ENCODE data around the gene TMEM92. TPM values are rescaled to one million over a fixed set of nuclear protein-coding genes. Genes with fewer than 3 reads are reported as not detected.
"Not testable (repeated sequence)": the region's sequence is repeated elsewhere in the genome, so short reads cannot be mapped to it uniquely, and the experiment has no call there.

TMEM92 gene
- total RNA-seq, 2 donors from 2014 or later: 0.51 TPM; not detected in 1

GRCh38 chr17:50303596-50303995, 29.3 kb downstream of the TMEM92 start:
- no peak for ATAC-seq (replicated peaks in 1 of 2)
- Mint-ChIP-seq H3K9me3 (no peaks in the 10 kb centered on the region), H3K27me3 (ENCODE audit: low read depth) (peaks cover 10% of the 10 kb centered on the region), H3K27ac (no peak overlapping the region), H3K36me3 (ENCODE audit: insufficient read depth in 2 of 2) (no peaks in the 10 kb centered on the region), H3K4me3 (no peak overlapping the region), H3K4me1 (ENCODE audit: low read depth) (peaks cover 42% of the 10 kb centered on the region)
- DNase-seq: no peak

GRCh38 chr17:50304781-50305404, 30.6 kb downstream of the TMEM92 start:
- DNase-seq (peak; percentile 26 to 32), ATAC-seq (replicated peaks in 1 of 2) (peak; percentile 33 to 40)
- Mint-ChIP-seq H3K36me3 (ENCODE audit: insufficient read depth in 2 of 2) (no peaks in the 10 kb centered on the region), H3K27ac (peak overlapping the region; percentile 77), H3K27me3 (ENCODE audit: low read depth) (peaks cover 10% of the 10 kb centered on the region), H3K4me3 (peak overlapping the region; percentile 28 to 60), H3K4me1 (ENCODE audit: low read depth) (peaks cover 55% of the 10 kb centered on the region), H3K9me3 (no peaks in the 10 kb centered on the region)

GRCh38 chr17:50307654-50308053, 33.4 kb downstream of the TMEM92 start:
- peaks cover 0 to 2% of the 10 kb centered on the region in 2 donors for H3K36me3 Mint-ChIP-seq (ENCODE audit: insufficient read depth in 2 of 2)
- peaks cover 65% of the 10 kb centered on the region for H3K4me1 Mint-ChIP-seq (ENCODE audit: low read depth)
- DNase-seq (no peak), ATAC-seq (replicated peaks in 1 of 2) (no peak)
- H3K27ac Mint-ChIP-seq: peak overlapping the region; percentile 32
- H3K9me3 Mint-ChIP-seq: no peaks in the 10 kb centered on the region
- peak overlapping the region in 1 of 2 donors; percentile 7 for H3K4me3 Mint-ChIP-seq
- peaks cover 10% of the 10 kb centered on the region for H3K27me3 Mint-ChIP-seq (ENCODE audit: low read depth)

GRCh38 chr17:50308666-50309065, 34.4 kb downstream of the TMEM92 start:
- no peaks in the 10 kb centered on the region for H3K9me3 Mint-ChIP-seq
- peaks cover 0 to 2% of the 10 kb centered on the region in 2 donors for H3K36me3 Mint-ChIP-seq (ENCODE audit: insufficient read depth in 2 of 2)
- H3K4me3 Mint-ChIP-seq: peak overlapping the region; percentile 16 to 49
- peaks cover 64% of the 10 kb centered on the region for H3K4me1 Mint-ChIP-seq (ENCODE audit: low read depth)
- DNase-seq (no peak), ATAC-seq (replicated peaks in 1 of 2) (no peak)
- H3K27me3 Mint-ChIP-seq (ENCODE audit: low read depth): peaks cover 13% of the 10 kb centered on the region
- H3K27ac Mint-ChIP-seq: peak overlapping the region; percentile 79

GRCh38 chr17:50310455-50311111, 36.3 kb downstream of the TMEM92 start:
- H3K4me3 Mint-ChIP-seq: peak overlapping the region; percentile 56 to 65
- peaks cover 19% of the 10 kb centered on the region for H3K27me3 Mint-ChIP-seq (ENCODE audit: low read depth)
- peaks cover 49% of the 10 kb centered on the region for H3K4me1 Mint-ChIP-seq (ENCODE audit: low read depth)
- H3K36me3 Mint-ChIP-seq (ENCODE audit: insufficient read depth in 2 of 2): peaks cover 0 to 2% of the 10 kb centered on the region in 2 donors
- H3K9me3 Mint-ChIP-seq: no peaks in the 10 kb centered on the region
- peak overlapping the region; percentile 86 for H3K27ac Mint-ChIP-seq
- ATAC-seq (replicated peaks in 1 of 2) (peak in 1 of 2 donors; percentile 23), DNase-seq (no peak)

- DNase-seq (peak in 1 of 2 donors; percentile 33), ATAC-seq (replicated peaks in 1 of 2) (peak; percentile 66 to 79)
- H3K9me3 Mint-ChIP-seq: no peaks in the 10 kb centered on the region
- H3K27me3 Mint-ChIP-seq (ENCODE audit: low read depth): peaks cover 19% of the 10 kb centered on the region
- peak overlapping the region; percentile 86 for H3K27ac Mint-ChIP-seq
- H3K36me3 Mint-ChIP-seq (ENCODE audit: insufficient read depth in 2 of 2): peaks cover 0 to 2% of the 10 kb centered on the region in 2 donors
- H3K4me3 Mint-ChIP-seq: peak overlapping the region; percentile 56 to 65
- H3K4me1 Mint-ChIP-seq (ENCODE audit: low read depth): peaks cover 46% of the 10 kb centered on the region
These were observed 36.8 kb downstream of the TMEM92 start for GRCh38 chr17:50311112-50311460.

GRCh38 chr17:50311483-50311882, 37.2 kb downstream of the TMEM92 start:
- H3K27ac Mint-ChIP-seq: peak overlapping the region; percentile 86
- H3K9me3 Mint-ChIP-seq: no peaks in the 10 kb centered on the region
- H3K4me1 Mint-ChIP-seq (ENCODE audit: low read depth): peaks cover 42% of the 10 kb centered on the region
- H3K27me3 Mint-ChIP-seq (ENCODE audit: low read depth): peaks cover 19% of the 10 kb centered on the region
- peak overlapping the region; percentile 56 to 65 for H3K4me3 Mint-ChIP-seq
- peaks cover 0 to 2% of the 10 kb centered on the region in 2 donors for H3K36me3 Mint-ChIP-seq (ENCODE audit: insufficient read depth in 2 of 2)
- DNase-seq (no peak), ATAC-seq (replicated peaks in 1 of 2) (no peak)

GRCh38 chr17:50312308-50312707, 38.0 kb downstream of the TMEM92 start:
- Mint-ChIP-seq H3K4me1 (ENCODE audit: low read depth) (peaks cover 38% of the 10 kb centered on the region), H3K4me3 (no peak overlapping the region), H3K36me3 (ENCODE audit: insufficient read depth in 2 of 2) (peaks cover 0 to 2% of the 10 kb centered on the region in 2 donors), H3K9me3 (no peaks in the 10 kb centered on the region), H3K27me3 (ENCODE audit: low read depth) (peaks cover 19% of the 10 kb centered on the region), H3K27ac (no peak overlapping the region)
- DNase-seq: no peak
- ATAC-seq (replicated peaks in 1 of 2): no peak

GRCh38 chr17:50314456-50315011, 40.3 kb downstream of the TMEM92 start:
- Mint-ChIP-seq H3K4me3 (no peak overlapping the region), H3K9me3 (no peaks in the 10 kb centered on the region), H3K27ac (no peak overlapping the region), H3K36me3 (ENCODE audit: insufficient read depth in 2 of 2) (peaks cover 0 to 2% of the 10 kb centered on the region in 2 donors), H3K4me1 (ENCODE audit: low read depth) (peaks cover 24% of the 10 kb centered on the region), H3K27me3 (ENCODE audit: low read depth) (peaks cover 19% of the 10 kb centered on the region)
- ATAC-seq (replicated peaks in 1 of 2): peak; percentile 17 to 25
- no peak for DNase-seq

- DNase-seq (no peak), ATAC-seq (replicated peaks in 1 of 2) (no peak)
- Mint-ChIP-seq H3K4me1 (ENCODE audit: low read depth) (peaks cover 8% of the 10 kb centered on the region), H3K27ac (no peak overlapping the region), H3K9me3 (no peaks in the 10 kb centered on the region), H3K36me3 (ENCODE audit: insufficient read depth in 2 of 2) (peaks cover 0 to 2% of the 10 kb centered on the region in 2 donors), H3K4me3 (no peak overlapping the region), H3K27me3 (ENCODE audit: low read depth) (peaks cover 17% of the 10 kb centered on the region)
These were observed 41.8 kb downstream of the TMEM92 start for GRCh38 chr17:50316016-50316587.

- not testable (repeated sequence) for H3K36me3 Mint-ChIP-seq (ENCODE audit: insufficient read depth in 2 of 2); ATAC-seq (replicated peaks in 1 of 2); H3K9me3 Mint-ChIP-seq; H3K4me1 Mint-ChIP-seq (ENCODE audit: low read depth); DNase-seq; H3K4me3 Mint-ChIP-seq; H3K27ac Mint-ChIP-seq
- H3K27me3 Mint-ChIP-seq (ENCODE audit: low read depth): peaks cover 11% of the 10 kb centered on the region
These were observed 42.4 kb downstream of the TMEM92 start for GRCh38 chr17:50316660-50317059.

GRCh38 chr17:50317121-50317520, 42.9 kb downstream of the TMEM92 start:
- no peaks in the 10 kb centered on the region for H3K36me3 Mint-ChIP-seq (ENCODE audit: insufficient read depth in 2 of 2)
- no peak overlapping the region for H3K4me3 Mint-ChIP-seq
- no peak for ATAC-seq (replicated peaks in 1 of 2)
- H3K27me3 Mint-ChIP-seq (ENCODE audit: low read depth): peaks cover 8% of the 10 kb centered on the region
- DNase-seq: no peak
- H3K27ac Mint-ChIP-seq: no peak overlapping the region
- no peaks in the 10 kb centered on the region for H3K9me3 Mint-ChIP-seq
- no peaks in the 10 kb centered on the region for H3K4me1 Mint-ChIP-seq (ENCODE audit: low read depth)
